K562 (cell line): ENCODE measurements around the gene SPINT2. TPM values are rescaled to one million over a fixed set of nuclear protein-coding genes. Genes with fewer than 3 reads are reported as not detected.

Experiments used
- ATAC-seq: fragments of 200-7000 bp; cut with Tn5 transposase; 3 replicates; pipeline ENCODE4 v1.9.1; 2020; ENCODE audit warnings: moderate library complexity
- BruUV-seq: library from RNA; stranded (reverse); fragments of 400-500 nt; replicated peaks from 2 replicates; lab custom pipeline; 2021; lab: Mats Ljungman, UMichigan
- CTCF ChIA-PET: fragments of 300-600 bp; formaldehyde crosslinking; extraction: SDS; loops from one replicate; lab custom pipeline; 2021; ENCODE audit warnings: low intra/inter-chr PET ratio; lab: Yijun Ruan, JAX
- POLR2A ChIA-PET: fragments of 300-600, 350-650 bp; sonication (Branson Sonifier 250); formaldehyde crosslinking; extraction: SDS; loops from one replicate; lab custom pipeline; 2021; ENCODE audit warnings: antibody characterized with exemption, inconsistent platforms; lab: Yijun Ruan, JAX
- DNase-seq, 4 experiments: peaks; one replicate each; pipeline versions ENCODE4 v3.0.0 to v3.0.0-alpha.2; 2011 to 2018; ENCODE audit warnings: low spot score in 3 of 4, mixed read lengths in 3 of 4; ENCODE audit errors: extremely low read depth in 1 of 4
- FAIRE-seq: peaks from 2 replicates; lab custom pipeline; 2011; peaks lifted over from hg19 to GRCh38; lab: Jason Lieb, UNC
- H2AFZ ChIP-seq: 2 replicates; pipeline ENCODE4 v1.6.0; 2011; ENCODE audit warnings: low read depth, low read length, control low read depth, inconsistent platforms
- H3K27ac ChIP-seq: fragments of 200-600 bp; 3 replicates; pipeline ENCODE4 v1.8.0; 2011; ENCODE audit warnings: low read depth, mild to moderate bottlenecking, control low read depth, inconsistent platforms, low read length, moderate library complexity, mixed read lengths; ENCODE audit errors: extremely low read depth
- H3K27me3 ChIP-seq, 2 experiments: fragments of 300-600 bp in 1 of 2; 2 replicates in 1 of 2; 3 replicates in 1 of 2; pipeline versions ENCODE4 v1.6.0 to v1.8.0; 2011; ENCODE audit warnings: inconsistent platforms in 2 of 2, low read length in 2 of 2, mild to moderate bottlenecking in 1 of 2, mixed read lengths in 1 of 2, moderate library complexity in 1 of 2; ENCODE audit not compliant: control insufficient read depth in 2 of 2, insufficient read depth in 2 of 2
- H3K36me3 ChIP-seq: fragments of 300-600 bp; 3 replicates; pipeline ENCODE4 v1.8.0; 2011; ENCODE audit warnings: mild to moderate bottlenecking, low read length, inconsistent platforms; ENCODE audit not compliant: control insufficient read depth, insufficient read depth
- H3K4me1 ChIP-seq, 2 experiments: fragments of 200-600 bp in 1 of 2; replicated peaks in 1 of 2; 2 replicates in 1 of 2; 3 replicates in 1 of 2; pipeline versions ENCODE4 v1.5.1 to v1.8.0; 2011; ENCODE audit warnings: inconsistent platforms in 2 of 2, low read length in 2 of 2, mild to moderate bottlenecking in 1 of 2, mixed read lengths in 1 of 2, moderate library complexity in 1 of 2; ENCODE audit not compliant: control insufficient read depth in 2 of 2, insufficient read depth in 2 of 2
- H3K4me2 ChIP-seq: 2 replicates; pipeline ENCODE4 v1.6.1; 2011; ENCODE audit warnings: low read length, control low read depth, inconsistent platforms, mixed read lengths; ENCODE audit not compliant: insufficient read depth
- H3K4me3 ChIP-seq: fragments of 200-600 bp; sonication (generic), shearing (Covaris generic); 2 replicates; pipeline ENCODE4 v1.5.1; 2016; ENCODE audit warnings: control low read depth, inconsistent platforms
- H3K79me2 ChIP-seq: fragments of 200-600 bp; 3 replicates; pipeline ENCODE4 v1.8.0; 2011; ENCODE audit warnings: low read length, inconsistent platforms; ENCODE audit not compliant: control insufficient read depth, insufficient read depth
- H3K9ac ChIP-seq, 2 experiments: 2 replicates each; pipeline versions ENCODE4 v1.6.0 to v1.6.1; 2011; ENCODE audit warnings: low read depth in 2 of 2, low read length in 2 of 2, control low read depth in 1 of 2, inconsistent platforms in 1 of 2, mild to moderate bottlenecking in 1 of 2, mixed read lengths in 1 of 2; ENCODE audit not compliant: insufficient read depth in 1 of 2
- H3K9me1 ChIP-seq: one replicate; pipeline ENCODE4 v1.6.0; 2011; ENCODE audit warnings: inconsistent platforms, mild to moderate bottlenecking, low read length, moderate library complexity; ENCODE audit not compliant: control insufficient read depth, insufficient read depth
- H3K9me3 ChIP-seq: replicated peaks from 2 replicates; pipeline ENCODE4 v1.5.1; 2011; ENCODE audit warnings: low read depth, low read length, inconsistent platforms; ENCODE audit not compliant: control insufficient read depth, insufficient read depth
- H4K20me1 ChIP-seq: replicated peaks from 2 replicates; pipeline ENCODE4 v1.6.1; 2011; ENCODE audit warnings: low read length, inconsistent platforms, mixed read lengths; ENCODE audit not compliant: control insufficient read depth, insufficient read depth
- DDX20 ChIP-seq: fragments of 450-650 bp; IDR thresholded peaks from 2 replicates; pipeline ENCODE4 v1.6.1; 2016; ENCODE audit warnings: missing genetic modification characterization, low read depth, mild to moderate bottlenecking, missing compliant biosample characterization, moderate library complexity
- EGR1 ChIP-seq: fragments of 450-650 bp; conservative IDR thresholded peaks from 2 replicates; pipeline ENCODE4 v1.6.1; 2017; ENCODE audit warnings: mild to moderate bottlenecking
- EHMT2 ChIP-seq: fragments of 450-650 bp; IDR thresholded peaks from 2 replicates; pipeline ENCODE4 v1.6.1; 2018; ENCODE audit warnings: antibody characterized with exemption
- FOXA3 ChIP-seq, 2 experiments: fragments of 450-650 bp in 1 of 2; sonication (generic) in 1 of 2; formaldehyde crosslinking; IDR thresholded peaks in 1 of 2; conservative IDR thresholded peaks in 1 of 2; 2 replicates each; pipeline versions ENCODE4 v1.4.0 to v1.8.0; 2020 to 2022; ENCODE audit warnings: mild to moderate bottlenecking in 2 of 2, missing genetic modification reagents in 1 of 2
- HDGF ChIP-seq: fragments of 450-650 bp; IDR thresholded peaks from 2 replicates; pipeline ENCODE4 v1.6.1; 2016
- KDM1A ChIP-seq, 2 experiments: fragments of 450-650 bp; IDR thresholded peaks; 2 replicates each; pipeline ENCODE4 v1.6.1; 2016; ENCODE audit warnings: mild to moderate bottlenecking in 2 of 2
- MEF2A ChIP-seq: IDR thresholded peaks from 2 replicates; pipeline ENCODE4 v1.6.1; 2011; ENCODE audit warnings: low read depth, mild to moderate bottlenecking, low read length, moderate library complexity; ENCODE audit not compliant: control insufficient read depth
- MYC ChIP-seq, 2 experiments: fragments of 250-450 bp in 1 of 2; sonication (Bioruptor Pico) in 1 of 2; IDR thresholded peaks; 2 replicates each; pipeline versions ENCODE4 v1.5.1 to v1.6.1; 2012 to 2021; ENCODE audit warnings: low read depth in 2 of 2, borderline replicate concordance in 1 of 2, improper control_type of control experiment in 1 of 2, low read length in 1 of 2, mild to moderate bottlenecking in 1 of 2, moderate library complexity in 1 of 2
- NFIX ChIP-seq: fragments of 250-450 bp; sonication (Bioruptor Pico); IDR thresholded peaks from 2 replicates; pipeline ENCODE4 v1.4.0; 2020; ENCODE audit warnings: low read depth, mild to moderate bottlenecking, moderate library complexity
- PCBP2 ChIP-seq: fragments of 200-400 bp; formaldehyde crosslinking; IDR thresholded peaks from 2 replicates; pipeline ENCODE4 v1.6.1; 2018; ENCODE audit warnings: low read length, low read depth, mild to moderate bottlenecking, moderate library complexity; ENCODE audit not compliant: poor library complexity, severe bottlenecking
- PHB2 ChIP-seq: fragments of 450-650 bp; IDR thresholded peaks from 2 replicates; pipeline ENCODE4 v1.6.1; 2017; ENCODE audit warnings: low read depth
- POLR2H ChIP-seq: IDR thresholded peaks from 2 replicates; pipeline ENCODE4 v1.6.1; 2016; ENCODE audit warnings: missing genetic modification characterization, low read depth, mild to moderate bottlenecking, control low read depth, missing compliant biosample characterization, moderate library complexity
- PRPF4 ChIP-seq: fragments of 200-400 bp; formaldehyde crosslinking; IDR thresholded peaks from one replicate; pipeline ENCODE4 v1.6.1; 2017; ENCODE audit warnings: low read length, low read depth, mild to moderate bottlenecking; ENCODE audit not compliant: insufficient read depth, poor library complexity, severe bottlenecking
- RBM15 ChIP-seq: fragments of 200-400 bp; formaldehyde crosslinking; IDR thresholded peaks from 2 replicates; pipeline ENCODE4 v1.6.1; 2018; ENCODE audit warnings: mild to moderate bottlenecking, low read length, moderate library complexity; ENCODE audit not compliant: insufficient read depth
- SP1 ChIP-seq: sonication (generic); formaldehyde crosslinking; IDR thresholded peaks from 2 replicates; pipeline ENCODE4 v1.8.1; 2022; ENCODE audit warnings: mild to moderate bottlenecking, missing genetic modification reagents
- USF2 ChIP-seq: sonication (generic); formaldehyde crosslinking; IDR thresholded peaks from 2 replicates; pipeline ENCODE4 v1.5.0; 2020; ENCODE audit warnings: missing genetic modification reagents
- ZNF347 ChIP-seq: fragments of 450-650 bp; formaldehyde crosslinking; IDR thresholded peaks from 2 replicates; pipeline ENCODE4 v1.4.0; 2020; ENCODE audit warnings: low read depth, mild to moderate bottlenecking, moderate library complexity
- ZNF444 ChIP-seq: fragments of 250-450 bp; sonication (Bioruptor Pico); IDR thresholded peaks from 2 replicates; pipeline ENCODE4 v1.4.0; 2020; ENCODE audit warnings: mild to moderate bottlenecking, moderate library complexity
- ZNF551 ChIP-seq: fragments of 250-450 bp; sonication (Bioruptor Pico); IDR thresholded peaks from 2 replicates; pipeline ENCODE4 v1.5.0; 2021; ENCODE audit warnings: mild to moderate bottlenecking, moderate library complexity
- ZNF589 ChIP-seq: fragments of 200-800 bp; sonication (Bioruptor generic); IDR thresholded peaks from 2 replicates; pipeline ENCODE4 v1.6.1; 2016; ENCODE audit warnings: low read depth, missing genetic modification characterization, missing compliant biosample characterization
- ZNF699 ChIP-seq: fragments of 250-450 bp; sonication (Bioruptor Pico); IDR thresholded peaks from 2 replicates; pipeline ENCODE4 v1.8.0; 2021; ENCODE audit warnings: mild to moderate bottlenecking, moderate library complexity; ENCODE audit not compliant: insufficient replicate concordance
- WGBS: fragments of 100-300 bp; shearing (Covaris generic); methylation state at CpG from one replicate; pipeline ENCODE4 v1.1.6; 2016; ENCODE audit warnings: low coverage, mixed read lengths; ENCODE audit not compliant: insufficient coverage; ENCODE audit errors: missing lambda C conversion rate; 5-methylcytosine and 5-hydroxymethylcytosine counted together
- in situ Hi-C: fragments of 300-500 bp; cut with MboI; formaldehyde crosslinking; loops from 4 replicates; pipeline ENCODE4 v1.15.0; 2018; ENCODE audit warnings: inconsistent platforms, mixed read lengths
- intact Hi-C: fragments of 100-400 bp; cut with micrococcal nuclease; formaldehyde crosslinking; loops from 2 replicates; pipeline ENCODE4 v1.14.2; 2022
- polyA plus RNA-seq, 8 experiments: library from polyadenylated mRNA; depleted of rRNA in 4 of 8; stranded (reverse) in 5 of 8; unstranded in 3 of 8; fragments of >200 nt; fragmentation: Nextera tagmentation in 2 of 8; fragmentation: Illumina TruSeq in 1 of 8; extraction: Ambion mirVana in 2 of 8; extraction: Trizol in 1 of 8; gene quantifications; 2 replicates each; pipeline versions ENCODE4 v1.2.1 to v1.2.3, GENCODE V29; 2011 to 2014; ENCODE audit warnings: inconsistent platforms in 1 of 8, missing spikeins in 1 of 8
- total RNA-seq, 7 experiments: library from RNA; depleted of rRNA in 6 of 7; stranded (reverse); fragments of >200 nt in 6 of 7; fragmentation: Illumina TruSeq in 2 of 7; extraction: Trizol in 2 of 7; gene quantifications; 2 replicates each; pipeline versions ENCODE4 v1.2.1 to v1.2.3, GENCODE V29; 2011 to 2021; ENCODE audit warnings: low replicate concordance in 1 of 7
- TF ChIP-seq, protein P1 (sequence below): sonication (generic); formaldehyde crosslinking; IDR thresholded peaks from 2 replicates; pipeline ENCODE4 v1.8.0; 2022; ENCODE audit warnings: missing genetic modification reagents, mild to moderate bottlenecking, moderate library complexity, borderline replicate concordance

Gene SPINT2
- total and polyA plus RNA-seq, 9 of the 15 experiments (the other 6 are each of a cell fraction or from before 2014, with no cell fraction given) = 0.65 to 4.5 (median 3.4) TPM

- BruUV-seq = no TSS peak
- DNase-seq (peak; percentile 91 to 97 (median 93)), FAIRE-seq (peak; percentile 100), ATAC-seq (peak; percentile 69)
- Histone ChIP-seq H4K20me1 (no peaks in the 10 kb centered on the region), H3K4me3 (peak overlapping the region; percentile 38), H3K36me3 (peaks cover 13% of the 10 kb centered on the region), H3K4me1 (peaks cover 49 to 65% of the 10 kb centered on the region in 2 experiments), H3K9ac (peak overlapping the region; percentile 46 to 75; a peak in 3 of 4 replicates), H3K4me2 (peak overlapping the region; percentile 73), H3K9me1 (no peaks in the 10 kb centered on the region), H3K79me2 (peaks cover 33% of the 10 kb centered on the region), H3K27me3 (no peaks in the 10 kb centered on the region), H3K9me3 (no peaks in the 10 kb centered on the region), H3K27ac (peak overlapping the region; percentile 85), H2AFZ (peak overlapping the region; percentile 44; the same call in 1 of the 2 replicates)
- intact Hi-C loops (no loop called here), in situ Hi-C loops (no loop called here)
- ChIA-PET CTCF (no interaction called here), POLR2A (no interaction called here)
- WGBS = 0% methylated on average over 11 of the region's 11 CpGs
- TF ChIP-seq ZNF551 (no peak), USF2 (no peak), POLR2H (no peak; the same call in 1 of the 2 replicates), MEF2A (0 out of 2 replicates have a peak, but pooled peaks have one; percentile 21), PHB2 (peak; percentile 93), RBM15 (no peak), DDX20 (tag) (no peak), NFIX (no peak), EGR1 (0 out of 2 replicates have a peak, but pooled peaks have one; percentile 15), PRPF4 (no peak), HDGF (no peak), ZNF444 (CRISPR knock-in tag) (no peak), SP1 (CRISPR knock-in tag) (peak; percentile 52; the same call in 1 of the 2 replicates), EHMT2 (0 out of 2 replicates have a peak, but pooled peaks have one; percentile 43), KDM1A (IDR thresholded peaks at IDR 0.05) (peak; percentile 90 to 92), FOXA3 (CRISPR knock-in tag; conservative IDR thresholded peaks at IDR 0.05 in 1 of 2, IDR thresholded peaks at IDR 0.05 in 1 of 2) (no peak), ZNF347 (CRISPR knock-in tag) (no peak), ZNF589 (CRISPR knock-in tag) (peak; percentile 83), ZNF699 (no peak), MYC (IDR thresholded peaks at IDR 0.05; ENCODE audit: low read depth, low read length) (peak; percentile 68), MYC (CRISPR knock-in tag; IDR thresholded peaks at IDR 0.05; ENCODE audit: borderline replicate concordance, low read depth) (no peak), PCBP2 (no peak)
- TF ChIP-seq, protein P1, sequence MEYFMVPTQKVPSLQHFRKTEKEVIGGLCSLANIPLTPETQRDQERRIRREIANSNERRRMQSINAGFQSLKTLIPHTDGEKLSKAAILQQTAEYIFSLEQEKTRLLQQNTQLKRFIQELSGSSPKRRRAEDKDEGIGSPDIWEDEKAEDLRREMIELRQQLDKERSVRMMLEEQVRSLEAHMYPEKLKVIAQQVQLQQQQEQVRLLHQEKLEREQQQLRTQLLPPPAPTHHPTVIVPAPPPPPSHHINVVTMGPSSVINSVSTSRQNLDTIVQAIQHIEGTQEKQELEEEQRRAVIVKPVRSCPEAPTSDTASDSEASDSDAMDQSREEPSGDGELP (CRISPR knock-in tag) = 0 out of 2 replicates have a peak, but pooled peaks have one; percentile 61
Observed at GRCh38 chr19:38317104-38317612, 52.8 kb downstream of the SPINT2 start.
